Hematopoietic multipotent progenitor cell treated with erythropoietin and hydrocortisone succinate and interleukin-3 and kit ligand, for 4 days (in vitro differentiated cells): ENCODE data around the gene TATDN3.
A peak's percentile ranks its signal among the peaks of the same experiment; 100 is the strongest.
"Not testable (repeated sequence)": the region's sequence is repeated elsewhere in the genome, so short reads cannot be mapped to it uniquely, and the experiment has no call there.

ENCODE experiments used
- DNase-seq: peaks from one replicate; pipeline ENCODE4 v3.0.0-alpha.2; 2015

Gene TATDN3

DNA sequence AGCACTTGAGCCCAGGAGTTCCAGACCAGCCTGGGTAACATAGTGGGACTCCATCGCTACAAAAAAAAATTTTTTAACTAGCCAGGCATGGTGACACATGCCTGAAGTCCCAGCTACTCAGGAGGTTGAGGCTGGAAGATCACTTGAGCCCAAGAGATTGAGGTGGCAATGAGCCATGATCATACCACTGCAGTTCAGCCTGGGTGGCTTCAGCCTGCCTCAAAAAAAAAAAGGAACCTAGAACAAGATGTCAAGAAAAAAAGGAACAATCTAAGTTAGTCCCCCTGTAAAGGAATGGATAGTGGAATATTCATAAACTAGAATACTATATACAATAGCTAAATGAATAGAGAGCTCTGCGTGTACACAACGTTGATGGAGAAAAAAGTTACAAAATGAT, 14.5 kb upstream of the TATDN3 start:
- peak; percentile 44 for DNase-seq

- DNase-seq = not testable (repeated sequence)
Measured at GRCh38 chr1:212779086-212779485, 12.6 kb upstream of the TATDN3 start.

- no peak for DNase-seq
Measured at GRCh38 chr1:212780759-212781158, 10.9 kb upstream of the TATDN3 start.

GRCh38 chr1:212781225-212781624, 10.5 kb upstream of the TATDN3 start:
- DNase-seq = no peak

DNA sequence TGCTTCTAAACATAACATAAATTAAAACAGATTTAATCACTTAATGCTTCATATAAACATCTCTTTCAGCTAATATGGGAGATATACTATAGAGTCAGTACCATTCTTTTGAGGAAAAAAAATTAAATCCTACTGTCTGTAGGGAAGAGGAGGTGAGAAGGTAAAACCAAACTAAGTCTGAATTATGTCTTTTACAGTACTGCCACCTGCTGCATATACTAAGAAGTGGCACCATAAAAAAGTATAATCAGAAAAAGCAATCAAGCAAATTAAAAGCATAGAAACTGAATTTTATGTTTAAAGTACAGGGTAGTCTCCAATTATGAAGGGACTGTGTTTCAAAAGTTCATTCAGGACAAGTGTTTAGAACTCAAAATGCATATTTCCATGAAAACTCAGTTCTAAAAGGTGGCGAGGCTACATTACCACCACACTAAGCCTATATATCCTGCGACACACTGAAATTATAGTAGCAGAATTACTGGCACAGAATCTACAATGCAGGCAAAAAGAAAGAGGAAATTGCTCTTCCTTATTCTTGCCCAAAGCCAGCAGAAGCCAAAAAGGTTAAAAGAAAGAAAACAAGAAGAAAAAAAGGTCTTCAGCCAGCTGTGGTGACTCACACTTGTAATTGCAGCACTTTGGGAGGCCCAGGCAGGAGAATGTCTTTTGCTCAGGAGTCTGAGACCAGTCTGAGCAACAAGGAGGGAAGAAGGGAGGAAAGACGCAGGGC, 9.1 kb upstream of the TATDN3 start:
- DNase-seq = peak; percentile 61

DNA sequence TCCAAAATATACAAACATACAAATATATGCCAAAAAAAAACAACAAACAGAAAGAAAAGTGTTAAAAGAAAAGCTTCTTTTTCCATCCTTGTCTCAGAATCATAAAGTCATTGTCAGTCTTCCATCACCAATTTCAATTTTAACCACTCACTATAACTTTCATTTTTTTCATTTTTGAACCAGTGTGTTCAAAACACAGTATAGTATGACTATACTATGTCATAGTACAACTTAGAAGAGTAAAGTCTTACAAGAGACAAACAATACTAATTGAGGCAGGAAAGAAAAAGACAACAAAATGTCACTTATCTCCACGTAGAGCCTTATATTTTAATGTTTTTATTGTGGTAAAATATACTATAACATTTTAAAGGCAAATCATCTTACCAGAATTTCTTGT, 7.7 kb upstream of the TATDN3 start:
- DNase-seq = no peak

DNA sequence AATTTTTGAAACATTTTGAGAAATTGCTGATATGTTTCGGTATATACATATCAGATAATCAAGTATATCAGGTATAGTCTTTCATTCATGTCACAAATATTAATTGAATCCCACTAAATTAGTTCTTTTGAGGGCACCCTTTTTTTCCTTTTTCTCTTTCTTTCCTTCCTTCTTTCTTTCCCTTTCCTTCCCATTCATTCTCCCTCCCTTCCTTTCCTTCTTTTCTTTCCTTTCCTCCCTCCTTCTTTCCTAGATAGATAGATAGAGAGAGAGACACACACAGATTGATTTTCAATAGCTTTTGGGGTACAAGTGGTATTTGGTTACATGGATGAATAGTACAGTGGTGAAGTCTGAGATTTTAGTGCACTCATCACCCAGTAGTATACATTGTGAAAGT, 5.8 kb upstream of the TATDN3 start:
- DNase-seq = no peak

DNA sequence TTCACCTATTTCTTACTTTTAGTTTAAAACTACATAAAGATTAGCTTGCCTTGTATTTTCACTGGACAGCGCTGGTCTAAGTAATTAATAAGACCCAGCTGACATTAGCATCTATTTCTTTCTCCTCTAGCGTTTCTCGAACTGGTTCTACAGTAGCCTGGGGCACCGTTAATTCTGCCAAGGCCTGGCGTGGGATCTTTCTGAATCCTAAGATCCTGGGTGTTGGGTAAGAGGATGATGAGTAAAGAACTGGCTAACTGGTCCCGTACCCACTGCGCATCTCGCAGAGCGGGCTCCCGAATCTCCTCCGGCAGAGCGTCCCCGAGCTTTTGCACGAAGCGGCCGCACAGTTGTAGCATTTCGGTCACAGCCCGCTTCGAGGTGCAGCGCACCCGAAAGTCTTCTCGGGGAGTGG, 426 bp upstream of the TATDN3 start:
- DNase-seq = no peak

DNA sequence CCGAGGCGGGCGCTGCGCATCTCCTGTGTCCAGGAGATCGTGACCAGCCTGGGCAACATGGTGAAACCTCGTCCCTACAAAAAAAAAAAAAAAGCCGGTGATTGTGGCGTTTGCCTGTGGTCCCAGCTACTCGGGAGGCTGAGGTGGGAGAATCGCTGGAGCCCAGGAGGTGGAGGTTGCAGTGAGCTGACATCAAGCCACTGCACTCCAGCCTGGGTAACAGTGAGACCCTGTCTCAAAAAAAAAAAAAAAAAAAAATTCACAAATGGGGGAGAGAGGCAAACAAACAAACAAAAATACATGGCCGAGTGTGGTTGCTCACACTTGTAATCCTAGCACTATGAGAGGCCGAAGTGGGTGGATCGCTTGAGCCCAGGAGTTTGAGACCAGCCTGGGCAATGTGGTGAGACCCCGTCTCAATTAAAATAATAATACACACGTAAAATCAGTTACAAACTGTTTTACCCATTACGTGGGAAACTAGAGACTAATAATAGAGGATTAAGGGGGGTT, 758 bp downstream of the TATDN3 start:
- no peak for DNase-seq

DNA sequence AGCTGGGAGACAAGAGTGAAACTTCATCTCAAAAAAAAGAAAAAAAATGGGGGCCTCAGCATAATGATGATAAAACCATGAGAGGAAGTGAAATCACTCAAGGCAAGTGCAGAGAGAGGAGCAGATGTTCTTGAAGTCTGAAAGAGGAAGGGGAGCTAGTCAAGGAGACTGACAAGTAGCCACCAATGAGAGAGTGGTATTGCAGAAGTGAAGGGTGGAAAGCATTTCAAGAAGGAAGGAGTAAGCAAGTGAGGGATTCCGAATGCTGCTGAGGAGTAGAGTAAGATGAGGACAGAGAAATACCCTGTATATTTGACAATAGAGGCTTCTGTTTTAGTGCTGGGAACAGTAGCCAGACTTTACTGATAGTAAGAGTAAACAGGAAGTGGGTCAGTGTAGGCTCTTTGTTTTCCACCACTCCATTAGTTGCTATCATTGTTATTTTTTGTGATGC, 2.9 kb downstream of the TATDN3 start:
- peak; percentile 86 for DNase-seq

DNA sequence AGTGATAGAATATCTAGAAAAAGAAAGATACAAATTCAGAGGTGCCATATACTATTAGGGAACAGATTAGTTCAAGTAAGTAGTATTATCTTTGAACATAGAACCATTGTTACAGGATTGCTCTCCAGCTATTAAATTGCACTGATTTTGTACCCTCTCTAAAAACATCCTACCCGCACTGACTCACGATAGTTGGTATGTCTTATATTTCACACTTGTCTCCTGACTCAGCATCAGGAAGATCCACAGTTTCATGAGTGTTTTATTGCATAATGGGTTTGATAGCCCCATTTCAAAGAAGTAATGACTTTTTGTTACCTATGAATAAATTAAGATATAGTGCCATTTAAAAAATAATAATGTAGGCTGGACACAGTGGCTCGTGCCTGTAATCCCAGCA, 6.0 kb downstream of the TATDN3 start:
- DNase-seq = no peak

DNA sequence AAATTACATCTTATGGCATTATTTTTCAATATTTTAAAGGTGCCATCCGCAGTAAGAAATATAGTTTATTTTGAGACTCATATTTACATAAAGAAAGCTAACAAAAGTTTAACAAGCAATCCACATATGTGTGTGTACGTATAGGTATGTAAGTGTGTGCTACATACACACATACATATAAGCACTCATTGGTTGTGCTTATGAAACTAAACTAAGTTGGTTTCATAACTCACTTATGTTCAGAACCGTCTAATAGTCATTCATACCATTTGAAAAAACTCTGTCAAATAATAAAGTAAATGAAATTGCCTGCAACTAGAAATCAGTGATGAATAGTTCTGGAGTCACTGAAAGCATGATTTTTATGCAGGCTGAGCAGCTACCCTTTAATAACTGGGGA, 14.1 kb downstream of the TATDN3 start:
- no peak for DNase-seq

DNA sequence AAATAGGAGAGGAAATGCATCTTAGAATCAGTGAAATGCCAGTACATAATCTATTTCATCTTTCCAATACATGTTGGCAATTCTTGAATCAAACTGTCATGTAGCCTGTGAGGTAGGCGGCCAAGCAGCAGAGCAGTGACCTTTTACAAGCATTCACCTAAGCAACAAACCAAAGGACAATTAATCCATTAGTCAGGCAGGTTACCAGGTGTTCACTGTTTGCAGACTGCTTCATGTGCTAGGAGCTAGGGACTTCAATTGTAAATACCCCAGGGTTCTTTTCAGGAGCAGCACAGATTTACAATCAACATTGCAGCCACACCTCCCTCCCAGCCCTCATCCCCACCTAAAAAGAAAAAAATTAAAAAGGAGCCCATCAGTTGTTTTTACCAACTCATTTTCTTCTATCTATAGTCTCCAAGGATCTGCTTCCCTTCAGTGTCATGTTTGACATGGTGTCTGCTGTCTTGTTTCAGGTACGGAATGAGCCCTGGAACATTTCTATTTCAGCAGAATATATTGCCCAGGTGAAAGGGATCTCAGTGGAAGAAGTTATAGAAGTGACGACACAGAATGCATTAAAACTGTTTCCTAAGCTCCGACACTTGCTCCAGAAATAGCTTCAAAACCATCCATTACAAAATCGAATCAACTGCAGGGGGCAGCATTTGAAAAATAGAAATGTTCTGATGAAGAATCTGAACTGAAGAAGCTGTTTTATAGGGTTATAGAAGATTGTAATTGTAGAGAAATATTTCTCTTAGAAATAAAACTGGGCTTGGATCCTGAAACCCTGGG, 23.0 kb downstream of the TATDN3 start:
- peak; percentile 56 for DNase-seq

DNA sequence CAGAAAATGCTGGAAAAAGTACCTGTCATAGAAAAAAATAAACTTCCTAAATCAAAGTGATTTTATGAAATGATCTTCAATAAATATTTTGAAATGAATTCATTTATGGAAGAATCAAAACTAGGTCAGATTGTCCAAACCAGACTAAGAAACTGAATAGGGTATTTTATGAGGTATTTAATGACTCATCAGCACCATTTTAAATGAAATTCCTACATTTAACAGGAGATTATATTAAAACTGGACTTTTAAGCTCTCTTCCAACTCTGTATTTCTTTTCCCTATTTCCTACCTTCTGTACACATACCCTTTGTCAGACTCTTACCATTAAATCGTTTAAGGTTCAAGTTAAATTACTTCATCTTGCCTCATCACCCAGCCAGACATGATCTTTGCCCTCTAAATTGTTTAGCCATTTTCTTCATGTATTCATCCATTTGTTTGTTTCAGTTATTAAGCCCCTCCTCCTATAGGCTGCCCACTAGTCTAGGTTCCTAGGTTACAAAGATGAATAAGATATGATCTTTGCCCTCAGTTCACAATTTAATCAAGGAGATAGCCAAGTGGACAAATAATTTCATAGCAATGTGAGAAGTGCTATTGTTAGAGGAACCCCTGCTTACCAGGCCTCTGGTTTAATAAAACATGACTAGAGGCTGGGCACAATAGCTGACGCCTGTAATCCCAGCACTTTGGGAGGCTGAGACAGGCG, 25.0 kb downstream of the TATDN3 start:
- DNase-seq = no peak

DNA sequence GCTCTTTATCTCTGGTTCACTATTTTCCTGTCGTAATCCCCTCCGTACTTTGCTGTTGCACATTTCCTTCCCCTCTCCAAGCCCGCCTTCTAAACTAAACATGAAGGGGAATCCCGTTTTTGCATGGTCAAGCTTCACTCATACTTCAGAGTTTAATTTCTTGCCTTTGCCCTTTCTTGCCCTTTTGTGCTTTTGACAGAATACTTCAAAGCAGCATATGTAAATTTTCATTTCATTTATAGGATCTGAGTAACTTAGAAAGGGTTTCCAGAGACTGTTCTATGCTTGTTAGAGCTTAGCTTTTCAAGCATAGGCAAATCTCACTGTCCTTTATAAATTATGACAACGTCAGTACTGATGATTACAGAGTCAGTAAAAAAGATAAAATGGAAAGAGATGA, 28.0 kb downstream of the TATDN3 start:
- peak; percentile 56 for DNase-seq

- no peak for DNase-seq
Measured at GRCh38 chr1:212820969-212821368, 29.3 kb downstream of the TATDN3 start.

DNA sequence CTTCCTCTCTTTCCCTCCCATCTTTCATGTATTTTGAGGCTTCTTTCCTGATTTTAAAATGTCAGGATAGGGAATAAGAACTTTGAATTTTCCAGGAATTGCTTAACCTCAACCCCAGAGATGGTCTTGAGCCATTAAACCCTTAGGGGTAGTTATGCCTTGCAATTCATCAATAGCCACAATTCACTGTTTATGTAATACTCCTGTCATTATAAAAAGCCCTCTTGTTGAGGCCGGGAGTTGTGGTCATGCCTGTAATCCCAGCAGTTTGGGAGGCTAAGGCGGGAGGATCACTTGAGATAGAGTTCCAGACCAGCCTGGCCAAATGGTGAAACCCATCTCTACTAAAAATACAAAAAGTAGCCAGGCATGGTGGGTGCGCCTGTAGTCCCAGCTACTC, 31.3 kb downstream of the TATDN3 start:
- DNase-seq = no peak

- DNase-seq = no peak
Measured at GRCh38 chr1:212824201-212824600, 32.5 kb downstream of the TATDN3 start.

DNA sequence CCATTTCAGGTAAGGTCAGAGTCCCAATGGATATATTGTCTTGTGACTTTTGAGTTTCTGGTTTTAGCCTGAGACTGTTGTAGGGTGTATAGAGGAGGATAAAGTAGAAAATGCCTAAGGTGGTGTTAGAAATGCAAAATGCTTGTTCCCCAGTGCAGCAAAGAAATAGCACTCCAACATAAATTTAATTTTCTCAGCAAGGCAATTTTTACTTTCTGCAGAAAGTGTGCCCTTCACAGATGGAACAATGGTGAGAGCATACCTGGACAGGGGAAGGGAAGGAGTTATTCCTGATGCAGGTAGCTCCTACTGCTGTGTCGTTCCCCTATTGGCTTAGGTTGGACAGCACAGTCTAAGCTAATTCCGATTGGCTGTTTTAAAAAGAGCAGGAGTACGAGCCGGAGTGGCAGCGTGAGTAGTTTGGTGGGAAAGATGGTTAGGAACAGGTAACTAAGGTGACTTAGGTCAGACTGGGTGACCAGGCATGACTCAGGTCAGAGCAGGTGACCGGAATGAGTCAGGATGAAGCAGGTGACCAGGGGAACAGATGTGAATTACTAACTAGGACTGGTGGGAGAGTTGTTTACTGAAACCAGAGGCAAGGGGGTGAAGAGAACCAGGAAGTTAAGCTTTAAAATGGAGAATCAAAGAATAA, 34.2 kb downstream of the TATDN3 start:
- DNase-seq = no peak

GRCh38 chr1:212827171-212827776, 35.6 kb downstream of the TATDN3 start:
- DNase-seq = no peak

- no peak for DNase-seq
Measured at GRCh38 chr1:212827831-212828278, 36.2 kb downstream of the TATDN3 start.

- DNase-seq = no peak
Measured at GRCh38 chr1:212828395-212828794, 36.7 kb downstream of the TATDN3 start.
